ENCODE data around the gene C3orf18. TPM values are rescaled to one million over a fixed set of nuclear protein-coding genes. Genes with fewer than 3 reads are reported as not detected.

The C3orf18 gene
- total and polyA plus RNA-seq, 2 donors (not counting 3 experiments of a cell fraction or from before 2014, with no cell fraction given), result 1.7 to 2.9 TPM

DNA sequence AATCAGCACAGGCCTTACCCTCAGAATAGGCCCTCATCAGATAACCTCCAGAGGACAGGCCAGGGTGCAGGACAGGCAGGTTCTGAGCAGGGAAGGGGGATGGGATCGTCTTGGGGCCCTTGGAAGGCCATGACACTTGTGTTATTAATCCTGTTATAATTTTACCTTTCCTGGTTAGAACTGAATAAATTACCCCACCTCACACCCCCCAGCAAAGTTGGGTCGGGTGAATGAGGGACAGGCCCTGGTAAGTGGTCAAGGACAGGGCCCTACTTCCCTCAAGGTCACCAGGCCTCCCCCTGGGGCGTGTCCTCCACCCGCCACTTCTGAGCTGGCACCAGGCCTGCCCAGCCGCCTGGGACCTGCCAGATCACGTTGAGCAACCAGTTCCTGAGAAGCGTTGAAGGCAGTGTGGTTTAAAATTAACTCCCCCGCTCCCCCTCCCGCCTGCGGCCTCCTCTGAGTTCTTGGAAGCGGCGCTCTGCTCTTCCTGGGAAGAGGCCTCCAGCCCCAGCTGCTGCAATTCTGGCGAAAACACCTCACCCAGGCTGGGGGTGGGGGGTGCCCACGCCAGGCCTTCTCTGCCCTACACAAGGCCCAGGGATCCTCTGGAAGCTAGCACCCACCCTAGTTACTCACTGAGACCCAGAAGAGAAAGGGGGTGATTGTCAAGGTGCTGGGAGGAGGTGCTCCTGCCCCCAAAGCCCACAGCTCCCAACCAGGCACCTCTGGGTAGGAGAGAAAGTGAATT lies 33.5 kb upstream of the C3orf18 start:
- TF ChIP-seq EZH2 (IDR thresholded peaks at IDR 0.05; ENCODE audit: borderline replicate concordance, low read depth, low read length, severe bottlenecking) (no peak), POLR2AphosphoS5 (IDR thresholded peaks at IDR 0.05; ENCODE audit: insufficient read depth, low read depth, low read length) (no peak), POLR2A (IDR thresholded peaks at IDR 0.05; ENCODE audit: low read depth, low read length) (no peak), GATA2 (IDR thresholded peaks at IDR 0.05; ENCODE audit: insufficient read depth, insufficient read length, low read depth, low read length) (no peak), JUN (IDR thresholded peaks at IDR 0.05; ENCODE audit: borderline replicate concordance, insufficient read depth, insufficient read length, low read depth) (no peak), MYC (IDR thresholded peaks at IDR 0.05; ENCODE audit: low read depth, low read length) (no peak), FOS (IDR thresholded peaks at IDR 0.05; ENCODE audit: borderline replicate concordance, insufficient read depth, low read length) (no peak)
- TF ChIP-seq, protein P1, sequence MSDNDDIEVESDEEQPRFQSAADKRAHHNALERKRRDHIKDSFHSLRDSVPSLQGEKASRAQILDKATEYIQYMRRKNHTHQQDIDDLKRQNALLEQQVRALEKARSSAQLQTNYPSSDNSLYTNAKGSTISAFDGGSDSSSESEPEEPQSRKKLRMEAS (IDR thresholded peaks at IDR 0.05; ENCODE audit: insufficient read depth, insufficient read length), result no peak
- TF ChIP-seq, protein P2, sequence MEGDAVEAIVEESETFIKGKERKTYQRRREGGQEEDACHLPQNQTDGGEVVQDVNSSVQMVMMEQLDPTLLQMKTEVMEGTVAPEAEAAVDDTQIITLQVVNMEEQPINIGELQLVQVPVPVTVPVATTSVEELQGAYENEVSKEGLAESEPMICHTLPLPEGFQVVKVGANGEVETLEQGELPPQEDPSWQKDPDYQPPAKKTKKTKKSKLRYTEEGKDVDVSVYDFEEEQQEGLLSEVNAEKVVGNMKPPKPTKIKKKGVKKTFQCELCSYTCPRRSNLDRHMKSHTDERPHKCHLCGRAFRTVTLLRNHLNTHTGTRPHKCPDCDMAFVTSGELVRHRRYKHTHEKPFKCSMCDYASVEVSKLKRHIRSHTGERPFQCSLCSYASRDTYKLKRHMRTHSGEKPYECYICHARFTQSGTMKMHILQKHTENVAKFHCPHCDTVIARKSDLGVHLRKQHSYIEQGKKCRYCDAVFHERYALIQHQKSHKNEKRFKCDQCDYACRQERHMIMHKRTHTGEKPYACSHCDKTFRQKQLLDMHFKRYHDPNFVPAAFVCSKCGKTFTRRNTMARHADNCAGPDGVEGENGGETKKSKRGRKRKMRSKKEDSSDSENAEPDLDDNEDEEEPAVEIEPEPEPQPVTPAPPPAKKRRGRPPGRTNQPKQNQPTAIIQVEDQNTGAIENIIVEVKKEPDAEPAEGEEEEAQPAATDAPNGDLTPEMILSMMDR (IDR thresholded peaks at IDR 0.05; ENCODE audit: extremely low read depth in 1 of 2, insufficient read depth in 1 of 2, low read depth in 1 of 2, low read length in 2 of 2), result no peak
- no peaks in the 10 kb centered on the region for H3K36me3 ChIP-seq (ENCODE audit: control insufficient read depth in 2 of 2, extremely low read depth in 1 of 2, insufficient read depth in 2 of 2, low read length in 2 of 2)
- no peaks in the 10 kb centered on the region for H3K9me3 ChIP-seq (replicated peaks; ENCODE audit: control insufficient read depth, insufficient read depth, low read length)
- H2AFZ ChIP-seq (ENCODE audit: low read depth, low read length), result peak overlapping the region; percentile 53
- BruUV-seq (replicated peaks), result no TSS peak
- ChIA-PET POLR2A (interaction anchor here (0.7 to 1.9 kb wide), 3 partner anchors 9 to 909 kb away, joined by 3 to 7 read pairs (median 4); partner anchors contain the start of gene HEMK1), CTCF (interaction anchor here (0.6 to 1.7 kb wide), 6 partner anchors 9 to 29 kb away, joined by 3 to 8 read pairs (median 4); partner anchors contain the start of genes CISH and MAPKAPK3)
- no peak overlapping the region for H3K4me3 ChIP-seq (replicated peaks in 1 of 3; ENCODE audit: insufficient read depth in 1 of 3, low read depth in 1 of 3, low read length in 3 of 3)
- no peaks in the 10 kb centered on the region for H3K9me1 ChIP-seq (replicated peaks; ENCODE audit: control insufficient read depth, extremely low read depth, insufficient read depth, low read length)
- peak overlapping the region; percentile 42 for H3K27ac ChIP-seq (ENCODE audit: insufficient read depth, low read depth, low read length)
- intact Hi-C loops (cut with micrococcal nuclease) (loop anchor here (1.0 kb wide), 2 partner anchors 10 to 29 kb away; partner anchors contain the start of gene CISH), dilution Hi-C loops (cut with MboI; ENCODE audit: extremely low pct_ligation_motif_present, low sequenced_read_pairs) (no loop called here)
- no peaks in the 10 kb centered on the region for H3K79me2 ChIP-seq (ENCODE audit: control insufficient read depth, insufficient read depth, low read length)
- H3K4me1 ChIP-seq (ENCODE audit: control insufficient read depth, extremely low read depth, insufficient read depth, low read length), result peaks cover 10% of the 10 kb centered on the region
- peak; percentile 87 for DNase-seq (ENCODE audit: low read depth, low spot score)
- H4K20me1 ChIP-seq (replicated peaks; ENCODE audit: control insufficient read depth, extremely low read depth, insufficient read depth, low read length), result no peaks in the 10 kb centered on the region
- no peak overlapping the region for H3K4me2 ChIP-seq (ENCODE audit: insufficient read depth, low read length)
- no peak overlapping the region for H3K9ac ChIP-seq (replicated peaks; ENCODE audit: extremely low read depth, insufficient read depth, low read length)
- FAIRE-seq, result peak; percentile 61
- no peaks in the 10 kb centered on the region for H3K27me3 ChIP-seq (ENCODE audit: control insufficient read depth in 2 of 2, insufficient read depth in 2 of 2, low read length in 2 of 2)

All from endothelial cell of umbilical vein (primary cell).